ENCODE data around the gene TBC1D5.

GRCh38 chr3:17433876-17434275 lies 308.6 kb downstream of the TBC1D5 start:
- TF ChIP-seq GATA3 (IDR thresholded peaks at IDR 0.05; ENCODE audit: low read depth, low read length), result no peak
- TF ChIP-seq GATA2 (IDR thresholded peaks at IDR 0.05; ENCODE audit: low read depth, low read length), result no peak
